Suprapubic skin (tissue), 3 donors: Measurements from ENCODE around the gene ARID4B.
"Not testable (repeated sequence)": the region's sequence is repeated elsewhere in the genome, so short reads cannot be mapped to it uniquely, and the experiment has no call there.

ENCODE experiments used
- POLR2AphosphoS5 ChIP-seq, 3 donors: sonication (generic); formaldehyde crosslinking; IDR thresholded peaks; one replicate each; pipeline ENCODE4 v1.6.1; 2017; ENCODE audit warnings: antibody characterized with exemption in 3 of 3
- TF ChIP-seq, protein P1 (sequence below), 2 donors: fragments of 200-600 bp in 1 of 2; fragments of 450-650 bp in 1 of 2; sonication (generic) in 1 of 2; IDR thresholded peaks; one replicate each; pipeline ENCODE4 v1.5.1; 2016 to 2019; ENCODE audit warnings: antibody characterized with exemption in 2 of 2, mild to moderate bottlenecking in 1 of 2, moderate library complexity in 1 of 2

- TF ChIP-seq, protein P1, sequence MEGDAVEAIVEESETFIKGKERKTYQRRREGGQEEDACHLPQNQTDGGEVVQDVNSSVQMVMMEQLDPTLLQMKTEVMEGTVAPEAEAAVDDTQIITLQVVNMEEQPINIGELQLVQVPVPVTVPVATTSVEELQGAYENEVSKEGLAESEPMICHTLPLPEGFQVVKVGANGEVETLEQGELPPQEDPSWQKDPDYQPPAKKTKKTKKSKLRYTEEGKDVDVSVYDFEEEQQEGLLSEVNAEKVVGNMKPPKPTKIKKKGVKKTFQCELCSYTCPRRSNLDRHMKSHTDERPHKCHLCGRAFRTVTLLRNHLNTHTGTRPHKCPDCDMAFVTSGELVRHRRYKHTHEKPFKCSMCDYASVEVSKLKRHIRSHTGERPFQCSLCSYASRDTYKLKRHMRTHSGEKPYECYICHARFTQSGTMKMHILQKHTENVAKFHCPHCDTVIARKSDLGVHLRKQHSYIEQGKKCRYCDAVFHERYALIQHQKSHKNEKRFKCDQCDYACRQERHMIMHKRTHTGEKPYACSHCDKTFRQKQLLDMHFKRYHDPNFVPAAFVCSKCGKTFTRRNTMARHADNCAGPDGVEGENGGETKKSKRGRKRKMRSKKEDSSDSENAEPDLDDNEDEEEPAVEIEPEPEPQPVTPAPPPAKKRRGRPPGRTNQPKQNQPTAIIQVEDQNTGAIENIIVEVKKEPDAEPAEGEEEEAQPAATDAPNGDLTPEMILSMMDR (IDR thresholded peaks at IDR 0.05) = not testable (repeated sequence)
- TF ChIP-seq POLR2AphosphoS5 (IDR thresholded peaks at IDR 0.05) = not testable (repeated sequence)
These were observed 168.0 kb downstream of the ARID4B start for GRCh38 chr1:235159930-235160329.
